ENCODE results near the gene AFG3L2. TPM values are rescaled to one million over a fixed set of nuclear protein-coding genes. Genes with fewer than 3 reads are reported as not detected.

AFG3L2 gene
- total and polyA plus RNA-seq, 2 of the 13 experiments (the other 11 are each of a cell fraction or from before 2014, with no cell fraction given): 28.6 to 86.9 TPM

DNA sequence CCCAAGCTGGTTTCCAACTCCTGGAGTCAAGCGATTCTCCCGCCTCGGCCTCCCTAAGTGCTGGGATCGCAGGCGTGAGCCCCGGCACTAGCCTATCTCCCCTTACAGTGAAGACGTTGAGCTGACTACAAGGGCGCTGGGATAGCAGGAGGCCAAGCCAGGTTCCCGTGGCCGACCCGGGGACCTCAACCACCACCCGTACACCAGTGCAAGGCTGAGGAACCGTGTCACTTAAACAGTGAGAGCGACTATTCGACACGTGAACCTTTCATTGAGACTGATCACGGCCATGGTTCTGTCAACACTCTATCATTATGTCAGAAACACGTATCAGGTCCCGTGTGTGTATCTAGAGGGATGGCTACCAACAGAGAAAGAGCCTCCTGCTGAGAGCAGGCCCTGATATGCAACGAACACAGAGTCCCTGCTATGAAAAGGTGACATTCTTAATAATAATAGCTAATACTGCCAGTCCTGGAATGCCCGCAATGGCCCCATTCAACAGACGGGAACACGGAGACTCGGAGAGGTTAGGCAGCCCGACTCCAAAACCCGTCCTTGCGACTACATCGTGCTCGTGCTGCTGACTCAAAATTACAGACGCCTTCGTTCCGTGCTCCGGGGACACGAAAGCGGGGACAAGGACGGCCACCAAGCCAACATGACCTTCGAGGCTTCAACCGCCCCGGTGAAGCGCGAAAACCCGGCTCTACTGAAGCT lies 833 bp downstream of the AFG3L2 start (continued):
- TF ChIP-seq, protein P1, sequence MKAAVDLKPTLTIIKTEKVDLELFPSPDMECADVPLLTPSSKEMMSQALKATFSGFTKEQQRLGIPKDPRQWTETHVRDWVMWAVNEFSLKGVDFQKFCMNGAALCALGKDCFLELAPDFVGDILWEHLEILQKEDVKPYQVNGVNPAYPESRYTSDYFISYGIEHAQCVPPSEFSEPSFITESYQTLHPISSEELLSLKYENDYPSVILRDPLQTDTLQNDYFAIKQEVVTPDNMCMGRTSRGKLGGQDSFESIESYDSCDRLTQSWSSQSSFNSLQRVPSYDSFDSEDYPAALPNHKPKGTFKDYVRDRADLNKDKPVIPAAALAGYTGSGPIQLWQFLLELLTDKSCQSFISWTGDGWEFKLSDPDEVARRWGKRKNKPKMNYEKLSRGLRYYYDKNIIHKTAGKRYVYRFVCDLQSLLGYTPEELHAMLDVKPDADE (CRISPR knock-in tag; IDR thresholded peaks at IDR 0.05): no peak
- peak; percentile 67; the same call in 1 of the 2 replicates for TF ChIP-seq ZNF343 (CRISPR knock-in tag; IDR thresholded peaks at IDR 0.05)
- TF ChIP-seq, protein P2, sequence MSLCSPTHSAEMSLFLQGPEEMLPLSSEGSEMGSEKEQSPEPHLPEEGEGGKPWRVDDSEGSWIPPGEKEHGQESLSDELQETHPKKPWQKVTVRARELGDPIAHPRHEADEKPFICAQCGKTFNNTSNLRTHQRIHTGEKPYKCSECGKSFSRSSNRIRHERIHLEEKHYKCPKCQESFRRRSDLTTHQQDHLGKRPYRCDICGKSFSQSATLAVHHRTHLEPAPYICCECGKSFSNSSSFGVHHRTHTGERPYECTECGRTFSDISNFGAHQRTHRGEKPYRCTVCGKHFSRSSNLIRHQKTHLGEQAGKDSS (CRISPR knock-in tag; IDR thresholded peaks at IDR 0.05; ENCODE audit: borderline replicate concordance, low read depth): no peak
- no peak for TF ChIP-seq ZFX (CRISPR knock-in tag; IDR thresholded peaks at IDR 0.05; ENCODE audit: low read depth)
- TF ChIP-seq, protein P3, sequence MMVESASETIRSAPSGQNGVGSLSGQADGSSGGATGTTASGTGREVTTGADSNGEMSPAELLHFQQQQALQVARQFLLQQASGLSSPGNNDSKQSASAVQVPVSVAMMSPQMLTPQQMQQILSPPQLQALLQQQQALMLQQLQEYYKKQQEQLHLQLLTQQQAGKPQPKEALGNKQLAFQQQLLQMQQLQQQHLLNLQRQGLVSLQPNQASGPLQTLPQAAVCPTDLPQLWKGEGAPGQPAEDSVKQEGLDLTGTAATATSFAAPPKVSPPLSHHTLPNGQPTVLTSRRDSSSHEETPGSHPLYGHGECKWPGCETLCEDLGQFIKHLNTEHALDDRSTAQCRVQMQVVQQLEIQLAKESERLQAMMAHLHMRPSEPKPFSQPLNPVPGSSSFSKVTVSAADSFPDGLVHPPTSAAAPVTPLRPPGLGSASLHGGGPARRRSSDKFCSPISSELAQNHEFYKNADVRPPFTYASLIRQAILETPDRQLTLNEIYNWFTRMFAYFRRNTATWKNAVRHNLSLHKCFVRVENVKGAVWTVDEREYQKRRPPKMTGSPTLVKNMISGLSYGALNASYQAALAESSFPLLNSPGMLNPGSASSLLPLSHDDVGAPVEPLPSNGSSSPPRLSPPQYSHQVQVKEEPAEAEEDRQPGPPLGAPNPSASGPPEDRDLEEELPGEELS (CRISPR knock-in tag; IDR thresholded peaks at IDR 0.05): no peak
- no peak for TF ChIP-seq ZNF644 (CRISPR knock-in tag; IDR thresholded peaks at IDR 0.05; ENCODE audit: low read depth)
- no peak for TF ChIP-seq DPF2 (CRISPR knock-in tag; IDR thresholded peaks at IDR 0.05; ENCODE audit: borderline replicate concordance, low read depth)
- no peak for TF ChIP-seq KAT8 (CRISPR knock-in tag; IDR thresholded peaks at IDR 0.05)
- no peak for TF ChIP-seq TAF15 (IDR thresholded peaks at IDR 0.05; ENCODE audit: low read depth, low read length, poor library complexity, severe bottlenecking)
- no peak for TF ChIP-seq ZNF256 (CRISPR knock-in tag; conservative IDR thresholded peaks at IDR 0.05)
- no peak for TF ChIP-seq HNF1A (IDR thresholded peaks at IDR 0.05; ENCODE audit: low read depth)
- TF ChIP-seq HNF1A (CRISPR knock-in tag; IDR thresholded peaks at IDR 0.05; ENCODE audit: borderline replicate concordance): no peak
- TF ChIP-seq, protein P4, sequence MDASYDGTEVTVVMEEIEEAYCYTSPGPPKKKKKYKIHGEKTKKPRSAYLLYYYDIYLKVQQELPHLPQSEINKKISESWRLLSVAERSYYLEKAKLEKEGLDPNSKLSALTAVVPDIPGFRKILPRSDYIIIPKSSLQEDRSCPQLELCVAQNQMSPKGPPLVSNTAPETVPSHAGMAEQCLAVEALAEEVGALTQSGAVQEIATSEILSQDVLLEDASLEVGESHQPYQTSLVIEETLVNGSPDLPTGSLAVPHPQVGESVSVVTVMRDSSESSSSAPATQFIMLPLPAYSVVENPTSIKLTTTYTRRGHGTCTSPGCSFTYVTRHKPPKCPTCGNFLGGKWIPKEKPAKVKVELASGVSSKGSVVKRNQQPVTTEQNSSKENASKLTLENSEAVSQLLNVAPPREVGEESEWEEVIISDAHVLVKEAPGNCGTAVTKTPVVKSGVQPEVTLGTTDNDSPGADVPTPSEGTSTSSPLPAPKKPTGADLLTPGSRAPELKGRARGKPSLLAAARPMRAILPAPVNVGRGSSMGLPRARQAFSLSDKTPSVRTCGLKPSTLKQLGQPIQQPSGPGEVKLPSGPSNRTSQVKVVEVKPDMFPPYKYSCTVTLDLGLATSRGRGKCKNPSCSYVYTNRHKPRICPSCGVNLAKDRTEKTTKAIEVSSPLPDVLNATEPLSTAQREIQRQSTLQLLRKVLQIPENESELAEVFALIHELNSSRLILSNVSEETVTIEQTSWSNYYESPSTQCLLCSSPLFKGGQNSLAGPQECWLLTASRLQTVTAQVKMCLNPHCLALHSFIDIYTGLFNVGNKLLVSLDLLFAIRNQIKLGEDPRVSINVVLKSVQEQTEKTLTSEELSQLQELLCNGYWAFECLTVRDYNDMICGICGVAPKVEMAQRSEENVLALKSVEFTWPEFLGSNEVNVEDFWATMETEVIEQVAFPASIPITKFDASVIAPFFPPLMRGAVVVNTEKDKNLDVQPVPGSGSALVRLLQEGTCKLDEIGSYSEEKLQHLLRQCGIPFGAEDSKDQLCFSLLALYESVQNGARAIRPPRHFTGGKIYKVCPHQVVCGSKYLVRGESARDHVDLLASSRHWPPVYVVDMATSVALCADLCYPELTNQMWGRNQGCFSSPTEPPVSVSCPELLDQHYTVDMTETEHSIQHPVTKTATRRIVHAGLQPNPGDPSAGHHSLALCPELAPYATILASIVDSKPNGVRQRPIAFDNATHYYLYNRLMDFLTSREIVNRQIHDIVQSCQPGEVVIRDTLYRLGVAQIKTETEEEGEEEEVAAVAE (CRISPR knock-in tag; IDR thresholded peaks at IDR 0.05; ENCODE audit: borderline replicate concordance): peak; percentile 8; the same call in 1 of the 2 replicates
- no peak for TF ChIP-seq ZNF614 (CRISPR knock-in tag; IDR thresholded peaks at IDR 0.05; ENCODE audit: borderline replicate concordance)
- TF ChIP-seq ZNF629 (CRISPR knock-in tag; conservative IDR thresholded peaks at IDR 0.05): peak; percentile 95

Data from HepG2 (cell line).